ENCODE data around the gene RBM38. TPM values are rescaled to one million over a fixed set of nuclear protein-coding genes. Genes with fewer than 3 reads are reported as not detected.
A peak's percentile ranks its signal among the peaks of the same experiment; 100 is the strongest.

RBM38 gene
- total and polyA plus RNA-seq, 2 of the 4 experiments (the other 2 are of a cell fraction): 5.2 to 11.9 TPM

GRCh38 chr20:57391439-57392301 lies 474 bp downstream of the RBM38 start:
- no peak overlapping the region for H2BK15ac ChIP-seq (ENCODE audit: low read depth, low read length)
- H4K91ac ChIP-seq (ENCODE audit: insufficient read depth, low read depth, low read length): no peak overlapping the region
- H3K27ac ChIP-seq (ENCODE audit: insufficient read depth, low read length): peak overlapping the region; percentile 22; the same call in 1 of the 2 replicates
- peak; percentile 27 for ATAC-seq (ENCODE audit: low read depth)
- H3K36me3 ChIP-seq (ENCODE audit: control insufficient read depth, insufficient read depth, low read length): peaks cover 16% of the 10 kb centered on the region
- H4K5ac ChIP-seq (ENCODE audit: low read depth, low read length): 0 out of 2 replicates have a peak overlapping the region, but pooled peaks have one; percentile 54
- H2AFZ ChIP-seq (replicated peaks; ENCODE audit: low read length, poor library complexity): peak overlapping the region; percentile 97
- H2BK120ac ChIP-seq (ENCODE audit: low read depth, low read length): no peak overlapping the region
- H3K27me3 ChIP-seq (ENCODE audit: control insufficient read depth, insufficient read depth, low read length): no peaks in the 10 kb centered on the region
- peak overlapping the region; percentile 78 for H2AK9ac ChIP-seq (replicated peaks; ENCODE audit: low read depth, low read length, poor library complexity)
- no peaks in the 10 kb centered on the region; the same call in 1 of the 2 replicates for H4K20me1 ChIP-seq (ENCODE audit: insufficient read depth, low read length)
- peak overlapping the region; percentile 72 for H3K4ac ChIP-seq (ENCODE audit: low read depth, low read length)
- peaks cover 0 to 18% of the 10 kb centered on the region in 2 experiments; a peak in 2 of 4 replicates for H3K79me1 ChIP-seq (ENCODE audit: low read depth in 1 of 2, low read length in 2 of 2)
- ChIA-PET POLR2A (ENCODE audit: unreplicated experiment) (no interaction called here), CTCF (no interaction called here)
- dilution Hi-C loops (cut with HindIII; ENCODE audit: low sequenced_read_pairs, unreplicated experiment): no loop called here
- H3K9me3 ChIP-seq (ENCODE audit: control insufficient read depth, insufficient read depth, low read length): no peaks in the 10 kb centered on the region
- peak overlapping the region; percentile 81 for H3K9ac ChIP-seq (ENCODE audit: low read depth, low read length)
- no peak for DNase-seq
- in situ Hi-C loops (cut with MboI; ENCODE audit: low sequenced_read_pairs): loop anchor here (25.0 kb wide), 1 partner anchor 1646 kb away; the partner anchor contains the start of genes ATP5F1E and PRELID3B
- H2BK20ac ChIP-seq (ENCODE audit: low read depth, low read length): no peak overlapping the region
- no peak overlapping the region for H3K56ac ChIP-seq (ENCODE audit: extremely low read depth, insufficient read depth, low read length)
- H3K14ac ChIP-seq (replicated peaks; ENCODE audit: low read depth, low read length): 0 out of 2 replicates have a peak overlapping the region, but pooled peaks have one; percentile 41
- peak overlapping the region; percentile 99 for H3K4me3 ChIP-seq (ENCODE audit: insufficient read depth, low read depth, low read length)
- H3K18ac ChIP-seq (ENCODE audit: low read depth, low read length): no peak overlapping the region; the same call in 1 of the 2 replicates
- H2AK5ac ChIP-seq (ENCODE audit: low read depth, low read length): no peak overlapping the region
- no peak overlapping the region for H2BK5ac ChIP-seq (ENCODE audit: low read depth, low read length, poor library complexity, severe bottlenecking)
- peak overlapping the region; percentile 98 for H3K4me2 ChIP-seq (ENCODE audit: low read depth, low read length)
- H3K9me1 ChIP-seq (ENCODE audit: insufficient read depth, low read length): 0 out of 2 replicates have a peak, but pooled peaks cover 3% of the 10 kb centered on the region
- BruUV-seq (replicated peaks): no TSS peak
- WGBS, 2 experiments (ENCODE audit: extremely low coverage in 2 of 2, insufficient read length in 1 of 2): 2% methylated on average over 52 of the region's 98 CpGs; no CpG with 5 or more reads in 1 of the 2 experiments
- peak overlapping the region in 1 of 2 experiments; percentile 53; a peak in 2 of 4 replicates for H4K8ac ChIP-seq (ENCODE audit: low read depth in 2 of 2, low read length in 2 of 2)
- peaks cover 9% of the 10 kb centered on the region for H3K4me1 ChIP-seq (ENCODE audit: control insufficient read depth, insufficient read depth, low read length)
- intact Hi-C loops (cut with micrococcal nuclease): no loop called here
- H3K23ac ChIP-seq (ENCODE audit: low read depth, low read length): peak overlapping the region; percentile 66
- TF ChIP-seq RCOR1 (IDR thresholded peaks at IDR 0.05; ENCODE audit: insufficient replicate concordance, low read length) (no peak), CEBPB (IDR thresholded peaks at IDR 0.05; ENCODE audit: low read depth, low read length) (no peak), NFE2L2 (IDR thresholded peaks at IDR 0.05; ENCODE audit: low read depth, low read length) (no peak), BHLHE40 (IDR thresholded peaks at IDR 0.05; ENCODE audit: low read depth, low read length) (no peak), RFX5 (IDR thresholded peaks at IDR 0.05; ENCODE audit: low read depth, low read length) (no peak), RAD21 (IDR thresholded peaks at IDR 0.05; ENCODE audit: low read length) (no peak), ELK1 (IDR thresholded peaks at IDR 0.05; ENCODE audit: borderline replicate concordance, low read depth, low read length) (no peak), POLR2A (IDR thresholded peaks at IDR 0.05; ENCODE audit: low read depth, low read length) (no peak), CTCF (conservative IDR thresholded peaks at IDR 0.05; ENCODE audit: low read depth, low read length) (no peak), SMC3 (IDR thresholded peaks at IDR 0.05; ENCODE audit: low read depth, low read length) (no peak), MAFK (IDR thresholded peaks at IDR 0.05; ENCODE audit: low read depth, low read length) (no peak), USF2 (IDR thresholded peaks at IDR 0.05; ENCODE audit: low read depth, low read length) (no peak), FOS (IDR thresholded peaks at IDR 0.05; ENCODE audit: low read depth, low read length) (no peak), MXI1 (IDR thresholded peaks at IDR 0.05; ENCODE audit: borderline replicate concordance, low read depth, low read length) (no peak)

All from IMR-90 (cell line).